T-cell (primary cell): ENCODE results near the gene TAS1R1. TPM values are rescaled to one million over a fixed set of nuclear protein-coding genes. Genes with fewer than 3 reads are reported as not detected.

ENCODE experiments used
- ATAC-seq, 4 experiments: fragments of 200-7000 bp in 3 of 4; fragments of 150-1000 bp in 1 of 4; cut with Tn5 transposase; replicated peaks in 1 of 4; 1 replicate in 3 of 4; 2 replicates in 1 of 4; pipeline ENCODE4 v1.10.0; 2021; ENCODE audit warnings: moderate library complexity in 3 of 4, mild to moderate bottlenecking in 2 of 4, moderate number of reproducible peaks in 1 of 4
- CTCF ChIA-PET, 2 donors: fragments of 300-600 bp; sonication (Branson Sonifier 250); formaldehyde crosslinking; loops; one replicate each; lab custom pipeline; 2022; ENCODE audit warnings: antibody characterized with exemption in 2 of 2; lab: Charles Lee
- POLR2A ChIA-PET, 2 donors: fragments of 300-600 bp; sonication (Branson Sonifier 250); formaldehyde crosslinking; loops; one replicate each; lab custom pipeline; 2022; ENCODE audit warnings: antibody characterized with exemption in 2 of 2; lab: Charles Lee
- DNase-seq, 35 experiments: peaks; one replicate each; pipeline versions ENCODE4 v3.0.0 to v3.0.0-alpha.2; 2013 to 2023
- H3K27ac ChIP-seq: one replicate; pipeline ENCODE4 v1.5.1; 2013; ENCODE audit warnings: low read length
- H3K27me3 ChIP-seq, 2 experiments: replicated peaks in 1 of 2; 1 replicate in 1 of 2; 2 replicates in 1 of 2; pipeline versions ENCODE4 v1.6.1 to v1.7.0; 2013; ENCODE audit warnings: low read length in 1 of 2, mixed read lengths in 1 of 2; ENCODE audit not compliant: control insufficient read depth in 2 of 2, insufficient read depth in 2 of 2; ENCODE audit errors: extremely low read depth in 1 of 2
- H3K36me3 ChIP-seq, 2 donors: 1 replicate in 1 of 2; 2 replicates in 1 of 2; pipeline versions ENCODE4 v1.6.1 to v1.7.0; 2013; ENCODE audit warnings: low read length in 1 of 2; ENCODE audit not compliant: control insufficient read depth in 2 of 2, insufficient read depth in 1 of 2; ENCODE audit errors: extremely low read depth in 1 of 2
- H3K4me1 ChIP-seq, 2 experiments: 1 replicate in 1 of 2; 2 replicates in 1 of 2; pipeline versions ENCODE4 v1.6.1 to v1.7.0; 2013; ENCODE audit warnings: low read length in 2 of 2, mixed read lengths in 1 of 2; ENCODE audit not compliant: insufficient read depth in 2 of 2, control insufficient read depth in 1 of 2; ENCODE audit errors: extremely low read depth in 1 of 2
- H3K4me3 ChIP-seq, 2 donors: 1 replicate in 1 of 2; 2 replicates in 1 of 2; pipeline versions ENCODE4 v1.5.1 to v1.7.0; 2013; ENCODE audit warnings: mild to moderate bottlenecking in 2 of 2, low read length in 1 of 2, moderate library complexity in 1 of 2; ENCODE audit not compliant: control insufficient read depth in 1 of 2; ENCODE audit errors: extremely low read depth in 1 of 2
- H3K9me3 ChIP-seq: 2 replicates; pipeline ENCODE4 v1.7.0; 2013
- H3K27ac Mint-ChIP-seq, 2 donors: one replicate each; pipeline ENCODE4 v1.8.0; 2020 to 2021; ENCODE audit warnings: mild to moderate bottlenecking in 2 of 2, mixed read lengths in 2 of 2
- H3K27me3 Mint-ChIP-seq, 2 donors: one replicate each; pipeline ENCODE4 v1.8.0; 2021 to 2022; ENCODE audit warnings: mixed read lengths in 2 of 2
- H3K36me3 Mint-ChIP-seq: one replicate; pipeline ENCODE4 v1.8.0; 2021; ENCODE audit warnings: mixed read lengths
- H3K4me1 Mint-ChIP-seq, 3 donors: one replicate each; pipeline ENCODE4 v1.8.0; 2020 to 2022; ENCODE audit warnings: mixed read lengths in 3 of 3, mild to moderate bottlenecking in 1 of 3
- H3K4me3 Mint-ChIP-seq, 3 donors: one replicate each; pipeline ENCODE4 v1.8.0; 2020 to 2022; ENCODE audit warnings: mild to moderate bottlenecking in 3 of 3, mixed read lengths in 3 of 3, moderate library complexity in 3 of 3
- H3K9me3 Mint-ChIP-seq, 3 donors: one replicate each; pipeline ENCODE4 v1.8.0; 2020 to 2022; ENCODE audit warnings: mixed read lengths in 3 of 3
- WGBS: methylation state at CpG from one replicate; pipeline ENCODE4 v1.1.5; 2013; ENCODE audit warnings: missing lambda C conversion rate; ENCODE audit not compliant: insufficient coverage; 5-methylcytosine and 5-hydroxymethylcytosine counted together
- total RNA-seq, 35 experiments: library from RNA in 6 of 35; stranded (reverse) in 6 of 35; fragments of 120-200 nt in 1 of 35; gene quantifications; one replicate each; pipeline versions ENCODE4 v1.2.1 to v1.2.4 and lab custom pipeline; 2013 to 2026

The TAS1R1 gene
- total RNA-seq, 5 donors from 2014 or later (not counting 1 experiment from before 2014, with no cell fraction given): not detected

GRCh38 chr1:6584126-6585080 lies 29.3 kb downstream of the TAS1R1 start:
- 89% methylated on average over 18 of the region's 21 CpGs for WGBS
- peaks cover 22% of the 10 kb centered on the region in 2 donors for H3K36me3 ChIP-seq
- DNase-seq (no peak), ATAC-seq (no peak)
- peaks cover 46 to 52% (median 47%) of the 10 kb centered on the region in 3 donors for H3K4me1 Mint-ChIP-seq
- H3K4me3 ChIP-seq: no peak overlapping the region
- no peak overlapping the region for H3K4me3 Mint-ChIP-seq
- no peaks in the 10 kb centered on the region for H3K27me3 ChIP-seq
- ChIA-PET POLR2A (no interaction called here), CTCF (no interaction called here)
- H3K9me3 Mint-ChIP-seq: no peaks in the 10 kb centered on the region
- no peak overlapping the region for H3K27ac ChIP-seq
- H3K27ac Mint-ChIP-seq: peak overlapping the region; percentile 31 to 49
- H3K27me3 Mint-ChIP-seq: no peaks in the 10 kb centered on the region
- H3K9me3 ChIP-seq: no peaks in the 10 kb centered on the region
- peaks cover 9 to 62% of the 10 kb centered on the region in 2 experiments for H3K4me1 ChIP-seq
- no peaks in the 10 kb centered on the region for H3K36me3 Mint-ChIP-seq

- no peak for DNase-seq
- no peaks in the 10 kb centered on the region for H3K27me3 Mint-ChIP-seq
- peaks cover 42 to 47% (median 43%) of the 10 kb centered on the region in 3 donors for H3K4me1 Mint-ChIP-seq
- no peaks in the 10 kb centered on the region for H3K9me3 Mint-ChIP-seq
- ChIA-PET POLR2A (no interaction called here), CTCF (no interaction called here)
- peaks cover 5% of the 10 kb centered on the region for H3K36me3 Mint-ChIP-seq
- ATAC-seq: no peak
- no peak overlapping the region for H3K4me3 ChIP-seq
- H3K27me3 ChIP-seq: no peaks in the 10 kb centered on the region
- no peak overlapping the region for H3K4me3 Mint-ChIP-seq
- peaks cover 22 to 29% of the 10 kb centered on the region in 2 donors for H3K36me3 ChIP-seq
- peaks cover 7 to 58% of the 10 kb centered on the region in 2 experiments for H3K4me1 ChIP-seq
- WGBS: 90% methylated on average over 11 of the region's 12 CpGs
- peak overlapping the region in 1 of 2 donors; percentile 31 for H3K27ac Mint-ChIP-seq
- no peak overlapping the region for H3K27ac ChIP-seq
- H3K9me3 ChIP-seq: no peaks in the 10 kb centered on the region
Measured at GRCh38 chr1:6585081-6585722, 30.1 kb downstream of the TAS1R1 start.

GRCh38 chr1:6585841-6586240 lies 30.7 kb downstream of the TAS1R1 start:
- peaks cover 2 to 52% of the 10 kb centered on the region in 2 experiments for H3K4me1 ChIP-seq
- Mint-ChIP-seq H3K27ac (no peak overlapping the region), H3K36me3 (peaks cover 5% of the 10 kb centered on the region), H3K9me3 (no peaks in the 10 kb centered on the region), H3K27me3 (no peaks in the 10 kb centered on the region), H3K4me1 (peaks cover 41 to 45% (median 43%) of the 10 kb centered on the region in 3 donors), H3K4me3 (no peak overlapping the region)
- DNase-seq (no peak), ATAC-seq (no peak)
- POLR2A ChIA-PET: no interaction called here
- no peaks in the 10 kb centered on the region for H3K27me3 ChIP-seq
- H3K4me3 ChIP-seq: no peak overlapping the region
- peaks cover 22 to 33% of the 10 kb centered on the region in 2 donors for H3K36me3 ChIP-seq
- 94% methylated on average over 6 of the region's 7 CpGs for WGBS
- no peaks in the 10 kb centered on the region for H3K9me3 ChIP-seq
- CTCF ChIA-PET: no interaction called here
- no peak overlapping the region for H3K27ac ChIP-seq

GRCh38 chr1:6586404-6586816 lies 31.3 kb downstream of the TAS1R1 start:
- Mint-ChIP-seq H3K36me3 (peaks cover 5% of the 10 kb centered on the region), H3K9me3 (no peaks in the 10 kb centered on the region), H3K4me3 (no peak overlapping the region), H3K27me3 (no peaks in the 10 kb centered on the region), H3K4me1 (peaks cover 41 to 44% (median 44%) of the 10 kb centered on the region in 3 donors), H3K27ac (no peak overlapping the region)
- Histone ChIP-seq H3K27ac (no peak overlapping the region), H3K4me1 (peaks cover 0 to 52% of the 10 kb centered on the region in 2 experiments), H3K36me3 (peaks cover 22 to 34% of the 10 kb centered on the region in 2 donors), H3K4me3 (no peak overlapping the region), H3K27me3 (no peaks in the 10 kb centered on the region), H3K9me3 (no peaks in the 10 kb centered on the region)
- WGBS: 96% methylated on average over 11 of the region's 11 CpGs
- POLR2A ChIA-PET: no interaction called here
- DNase-seq (no peak), ATAC-seq (no peak)
- CTCF ChIA-PET: no interaction called here

GRCh38 chr1:6587261-6588005 lies 32.3 kb downstream of the TAS1R1 start:
- H3K4me3 ChIP-seq: no peak overlapping the region
- no peak overlapping the region for H3K4me3 Mint-ChIP-seq
- peaks cover 21 to 40% of the 10 kb centered on the region in 2 donors for H3K36me3 ChIP-seq
- H3K9me3 ChIP-seq: no peaks in the 10 kb centered on the region
- CTCF ChIA-PET: no interaction called here
- peak overlapping the region; percentile 34 to 39 for H3K27ac Mint-ChIP-seq
- no peaks in the 10 kb centered on the region for H3K27me3 ChIP-seq
- peaks cover 0 to 52% of the 10 kb centered on the region in 2 experiments for H3K4me1 ChIP-seq
- no peaks in the 10 kb centered on the region for H3K27me3 Mint-ChIP-seq
- H3K27ac ChIP-seq: no peak overlapping the region
- WGBS: 40% methylated on average over 12 of the region's 13 CpGs
- no peaks in the 10 kb centered on the region for H3K9me3 Mint-ChIP-seq
- ATAC-seq (no peak), DNase-seq (no peak)
- H3K36me3 Mint-ChIP-seq: peaks cover 5% of the 10 kb centered on the region
- H3K4me1 Mint-ChIP-seq: peaks cover 33 to 42% (median 41%) of the 10 kb centered on the region in 3 donors
- POLR2A ChIA-PET: no interaction called here
